IMR-90 (cell line): ENCODE results near the gene PROX2. TPM values are rescaled to one million over a fixed set of nuclear protein-coding genes. Genes with fewer than 3 reads are reported as not detected.

Experiments
- ATAC-seq: fragments of 200-7000 bp; cut with Tn5 transposase; 2 replicates; pipeline ENCODE4 v1.9.1; 2020; ENCODE audit warnings: low read depth, mild to moderate bottlenecking, moderate library complexity
- BruUV-seq: library from RNA; stranded (reverse); fragments of 400-500 nt; replicated peaks from 2 replicates; lab custom pipeline; 2021; lab: Mats Ljungman, UMichigan
- CTCF ChIA-PET: fragments of 300-600 bp; formaldehyde crosslinking; extraction: SDS; loops from one replicate; lab custom pipeline; 2021; ENCODE audit warnings: antibody characterized with exemption; lab: Yijun Ruan, JAX
- POLR2A ChIA-PET: fragments of 300-600 bp; sonication (Branson Sonifier 250); formaldehyde crosslinking; loops from one replicate; lab custom pipeline; 2022; ENCODE audit warnings: antibody characterized with exemption; ENCODE audit not compliant: unreplicated experiment; lab: Charles Lee
- DNase-seq: peaks from one replicate; pipeline ENCODE4 v3.0.0; 2013
- H2AFZ ChIP-seq: replicated peaks from 2 replicates; pipeline ENCODE3; 2013; ENCODE audit warnings: low read length, mild to moderate bottlenecking; ENCODE audit not compliant: poor library complexity
- H2AK5ac ChIP-seq: 2 replicates; pipeline ENCODE4 v1.6.1; 2013; ENCODE audit warnings: low read depth, low read length, inconsistent platforms
- H2AK9ac ChIP-seq: replicated peaks from 2 replicates; pipeline ENCODE3; 2013; ENCODE audit warnings: mild to moderate bottlenecking, low read depth, low read length, moderate library complexity; ENCODE audit not compliant: poor library complexity
- H2BK120ac ChIP-seq: 2 replicates; pipeline ENCODE4 v1.6.1; 2013; ENCODE audit warnings: low read depth, low read length, inconsistent platforms
- H2BK15ac ChIP-seq: 3 replicates; pipeline ENCODE4 v1.6.1; 2013; ENCODE audit warnings: low read depth, low read length, inconsistent platforms
- H2BK20ac ChIP-seq: 2 replicates; pipeline ENCODE4 v1.6.1; 2013; ENCODE audit warnings: low read depth, mild to moderate bottlenecking, inconsistent platforms, low read length, moderate library complexity
- H2BK5ac ChIP-seq: 2 replicates; pipeline ENCODE4 v1.6.1; 2013; ENCODE audit warnings: mild to moderate bottlenecking, low read depth, low read length, inconsistent platforms; ENCODE audit not compliant: poor library complexity, severe bottlenecking
- H3K14ac ChIP-seq: replicated peaks from 2 replicates; pipeline ENCODE4 v1.6.1; 2013; ENCODE audit warnings: low read depth, low read length, inconsistent platforms
- H3K18ac ChIP-seq: 2 replicates; pipeline ENCODE4 v1.6.1; 2013; ENCODE audit warnings: low read depth, low read length, control low read depth
- H3K23ac ChIP-seq: 2 replicates; pipeline ENCODE4 v1.6.1; 2013; ENCODE audit warnings: low read depth, low read length, inconsistent platforms
- H3K27ac ChIP-seq: 2 replicates; pipeline ENCODE4 v1.5.1; 2013; ENCODE audit warnings: mild to moderate bottlenecking, control low read depth, low read length; ENCODE audit not compliant: insufficient read depth
- H3K27me3 ChIP-seq: 2 replicates; pipeline ENCODE4 v1.6.1; 2013; ENCODE audit warnings: low read length; ENCODE audit not compliant: control insufficient read depth, insufficient read depth
- H3K36me3 ChIP-seq: 2 replicates; pipeline ENCODE4 v1.6.1; 2013; ENCODE audit warnings: low read length, mixed read lengths; ENCODE audit not compliant: control insufficient read depth, insufficient read depth
- H3K4ac ChIP-seq: 2 replicates; pipeline ENCODE4 v1.6.1; 2013; ENCODE audit warnings: low read depth, low read length, inconsistent platforms
- H3K4me1 ChIP-seq: 2 replicates; pipeline ENCODE4 v1.6.1; 2013; ENCODE audit warnings: low read length, mixed read lengths; ENCODE audit not compliant: control insufficient read depth, insufficient read depth
- H3K4me2 ChIP-seq: 2 replicates; pipeline ENCODE4 v1.6.1; 2013; ENCODE audit warnings: low read depth, mild to moderate bottlenecking, control low read depth, low read length, moderate library complexity
- H3K4me3 ChIP-seq: 2 replicates; pipeline ENCODE4 v1.5.1; 2013; ENCODE audit warnings: low read depth, mild to moderate bottlenecking, control low read depth, low read length, moderate library complexity; ENCODE audit not compliant: insufficient read depth
- H3K56ac ChIP-seq: 2 replicates; pipeline ENCODE4 v1.6.1; 2013; ENCODE audit warnings: low read length, inconsistent platforms; ENCODE audit not compliant: insufficient read depth; ENCODE audit errors: extremely low read depth
- H3K79me1 ChIP-seq, 2 experiments: 2 replicates each; pipeline ENCODE4 v1.6.1; 2013; ENCODE audit warnings: low read length in 2 of 2, inconsistent platforms in 1 of 2, low read depth in 1 of 2
- H3K9ac ChIP-seq: 2 replicates; pipeline ENCODE4 v1.6.1; 2013; ENCODE audit warnings: low read depth, low read length, control low read depth
- H3K9me1 ChIP-seq: 2 replicates; pipeline ENCODE4 v1.6.1; 2013; ENCODE audit warnings: low read length, inconsistent platforms; ENCODE audit not compliant: insufficient read depth
- H3K9me3 ChIP-seq: 2 replicates; pipeline ENCODE4 v1.6.1; 2013; ENCODE audit warnings: low read length; ENCODE audit not compliant: control insufficient read depth, insufficient read depth
- H4K20me1 ChIP-seq: 2 replicates; pipeline ENCODE4 v1.6.1; 2013; ENCODE audit warnings: low read length, inconsistent platforms; ENCODE audit not compliant: insufficient read depth
- H4K5ac ChIP-seq: 2 replicates; pipeline ENCODE4 v1.6.1; 2013; ENCODE audit warnings: mild to moderate bottlenecking, low read depth, low read length, control low read depth
- H4K8ac ChIP-seq, 2 experiments: 2 replicates each; pipeline ENCODE4 v1.6.1; 2013; ENCODE audit warnings: low read depth in 2 of 2, low read length in 2 of 2, control low read depth in 1 of 2, inconsistent platforms in 1 of 2
- H4K91ac ChIP-seq: 2 replicates; pipeline ENCODE4 v1.6.1; 2013; ENCODE audit warnings: low read depth, low read length, inconsistent platforms; ENCODE audit not compliant: insufficient read depth
- CEBPB ChIP-seq: IDR thresholded peaks from 2 replicates; pipeline ENCODE4 v1.6.1; 2012; ENCODE audit warnings: low read depth, low read length, improper control_type of control experiment
- CHD1 ChIP-seq: IDR thresholded peaks from 2 replicates; pipeline ENCODE4 v1.6.1; 2012; ENCODE audit warnings: low read depth, low read length, improper control_type of control experiment
- CTCF ChIP-seq: conservative IDR thresholded peaks from 2 replicates; pipeline ENCODE4 v1.5.1; 2012; ENCODE audit warnings: mild to moderate bottlenecking, low read depth, low read length, improper control_type of control experiment
- ELK1 ChIP-seq: fragments of 150-350 bp; IDR thresholded peaks from 2 replicates; pipeline ENCODE4 v1.6.1; 2016; ENCODE audit warnings: low read depth, mild to moderate bottlenecking, low read length, moderate library complexity, borderline replicate concordance
- FOS ChIP-seq: fragments of 150-350 bp; IDR thresholded peaks from 2 replicates; pipeline ENCODE4 v1.6.1; 2016; ENCODE audit warnings: low read depth, low read length
- MAFK ChIP-seq: IDR thresholded peaks from 2 replicates; pipeline ENCODE4 v1.6.1; 2012; ENCODE audit warnings: low read depth, low read length, improper control_type of control experiment
- MAZ ChIP-seq: IDR thresholded peaks from 2 replicates; pipeline ENCODE4 v1.6.1; 2012; ENCODE audit warnings: low read depth, mild to moderate bottlenecking, low read length, improper control_type of control experiment, moderate library complexity, borderline replicate concordance
- MXI1 ChIP-seq: IDR thresholded peaks from 2 replicates; pipeline ENCODE4 v1.6.1; 2012; ENCODE audit warnings: low read depth, mild to moderate bottlenecking, low read length, moderate library complexity, borderline replicate concordance
- NFE2L2 ChIP-seq: fragments of 150-350 bp; IDR thresholded peaks from 2 replicates; pipeline ENCODE4 v1.6.1; 2016; ENCODE audit warnings: low read depth, mild to moderate bottlenecking, low read length
- POLR2A ChIP-seq: IDR thresholded peaks from 2 replicates; pipeline ENCODE4 v1.6.1; 2012; ENCODE audit warnings: mild to moderate bottlenecking, low read depth, low read length
- RAD21 ChIP-seq: IDR thresholded peaks from 2 replicates; pipeline ENCODE4 v1.6.1; 2012; ENCODE audit warnings: low read length, improper control_type of control experiment
- RCOR1 ChIP-seq: IDR thresholded peaks from 2 replicates; pipeline ENCODE4 v1.6.1; 2012; ENCODE audit warnings: mild to moderate bottlenecking, low read length, improper control_type of control experiment; ENCODE audit not compliant: insufficient replicate concordance
- SMC3 ChIP-seq: fragments of 150-350 bp; IDR thresholded peaks from 2 replicates; pipeline ENCODE4 v1.6.1; 2016; ENCODE audit warnings: low read depth, mild to moderate bottlenecking, antibody characterized with exemption, low read length, moderate library complexity
- USF2 ChIP-seq: fragments of 150-350 bp; IDR thresholded peaks from 2 replicates; pipeline ENCODE4 v1.6.1; 2017; ENCODE audit warnings: mild to moderate bottlenecking, antibody characterized with exemption, low read length, low read depth
- WGBS, 2 experiments: methylation state at CpG; one replicate each; pipeline versions ENCODE4 v1.1.5 to v1.1.7; 2013; ENCODE audit warnings: missing lambda C conversion rate in 2 of 2; ENCODE audit not compliant: insufficient read length in 1 of 2; ENCODE audit errors: extremely low coverage in 2 of 2; 5-methylcytosine and 5-hydroxymethylcytosine counted together
- dilution Hi-C: fragments of 300-500 bp; cut with HindIII; formaldehyde crosslinking; loops from one replicate; pipeline ENCODE4 v1.14.3; 2018; ENCODE audit warnings: low sequenced_read_pairs; ENCODE audit not compliant: unreplicated experiment
- in situ Hi-C: fragments of 300-500 bp; cut with MboI; formaldehyde crosslinking; loops from 3 replicates; pipeline ENCODE4 v1.14.3; 2019; ENCODE audit warnings: low sequenced_read_pairs, inconsistent platforms, mixed read lengths
- intact Hi-C: fragments of 100-400 bp; cut with micrococcal nuclease; formaldehyde crosslinking; loops from 2 replicates; pipeline ENCODE4 v1.10.0; 2022
- polyA plus RNA-seq, 3 experiments: library from polyadenylated mRNA; depleted of rRNA; stranded (reverse); fragments of >200 nt; gene quantifications; 2 replicates each; pipeline ENCODE4 v1.2.3, GENCODE V29; 2012; ENCODE audit warnings: low replicate concordance in 1 of 3
- total RNA-seq: library from RNA; depleted of rRNA; stranded (reverse); fragments of >200 nt; gene quantifications from 2 replicates; pipeline ENCODE4 v1.2.3, GENCODE V29; 2012

Gene PROX2
- total and polyA plus RNA-seq, 2 of the 4 experiments (the other 2 are of a cell fraction), result not detected

- DNase-seq (no peak), ATAC-seq (no peak)
- Histone ChIP-seq H3K9me3 (no peaks in the 10 kb centered on the region), H3K4me2 (no peak overlapping the region), H4K8ac (no peak overlapping the region), H2BK15ac (no peak overlapping the region), H3K4me1 (no peaks in the 10 kb centered on the region), H4K5ac (no peak overlapping the region), H3K79me1 (peaks cover 24 to 28% of the 10 kb centered on the region in 2 experiments), H3K56ac (no peak overlapping the region), H2BK20ac (no peak overlapping the region), H3K36me3 (peaks cover 76% of the 10 kb centered on the region), H3K27me3 (no peaks in the 10 kb centered on the region), H4K91ac (no peak overlapping the region), H2BK5ac (no peak overlapping the region), H3K18ac (no peak overlapping the region), H2AFZ (no peak overlapping the region), H3K9ac (no peak overlapping the region), H3K4ac (no peak overlapping the region), H2AK9ac (no peak overlapping the region), H4K20me1 (peaks cover 8% of the 10 kb centered on the region; the same call in 1 of the 2 replicates), H3K23ac (no peak overlapping the region), H3K4me3 (no peak overlapping the region), H3K9me1 (no peaks in the 10 kb centered on the region), H2AK5ac (no peak overlapping the region), H3K27ac (no peak overlapping the region), H2BK120ac (no peak overlapping the region), H3K14ac (no peak overlapping the region)
- intact Hi-C loops (no loop called here), in situ Hi-C loops (no loop called here), dilution Hi-C loops (no loop called here)
- TF ChIP-seq USF2 (no peak), MAZ (no peak), CEBPB (no peak), NFE2L2 (no peak), RCOR1 (no peak), CHD1 (no peak), FOS (no peak), POLR2A (no peak), SMC3 (no peak), CTCF (no peak), ELK1 (no peak), MXI1 (no peak), RAD21 (no peak), MAFK (no peak)
- ChIA-PET CTCF (no interaction called here), POLR2A (no interaction called here)
- no TSS peak for BruUV-seq
- no CpG with 5 or more reads among the region's 5 CpGs for WGBS, 2 experiments
Measured at GRCh38 chr14:74898694-74899093, 22.7 kb upstream of the PROX2 start.
